Uterus (tissue), 4 donors: ENCODE measurements around the gene TRIM38. TPM values are rescaled to one million over a fixed set of nuclear protein-coding genes. Genes with fewer than 3 reads are reported as not detected.

Source experiments
- DNase-seq, 2 donors: peaks; one replicate each; pipeline ENCODE4 v3.0.0-alpha.2; 2019 to 2020
- H3K27ac ChIP-seq, 2 donors: fragments of 200-600 bp; sonication (generic); 1 replicate in 1 of 2; 2 replicates in 1 of 2; pipeline ENCODE4 v1.5.1; 2016 to 2018
- H3K27me3 ChIP-seq, 2 donors: fragments of 200-600 bp; sonication (generic); one replicate each; pipeline ENCODE4 v1.5.1; 2018 to 2019; ENCODE audit warnings: control low read depth in 1 of 2
- H3K36me3 ChIP-seq, 2 donors: fragments of 200-600 bp; sonication (generic); one replicate each; pipeline ENCODE4 v1.5.1; 2019; ENCODE audit warnings: control low read depth in 1 of 2
- H3K4me1 ChIP-seq, 2 donors: fragments of 200-600 bp; sonication (generic); one replicate each; pipeline ENCODE4 v1.5.1; 2018 to 2019; ENCODE audit warnings: control low read depth in 1 of 2
- H3K4me3 ChIP-seq, 2 donors: fragments of 200-600 bp; sonication (generic); 1 replicate in 1 of 2; 2 replicates in 1 of 2; pipeline ENCODE4 v1.5.1; 2018 to 2019; ENCODE audit warnings: mild to moderate bottlenecking in 1 of 2
- H3K9me3 ChIP-seq, 2 donors: fragments of 200-600 bp; sonication (generic); one replicate each; pipeline ENCODE4 v1.5.1; 2019; ENCODE audit warnings: control low read depth in 1 of 2
- CTCF ChIP-seq, 4 experiments: fragments of 200-600 bp in 2 of 4; fragments of 450-650 bp in 2 of 4; sonication (generic) in 2 of 4; IDR thresholded peaks; one replicate each; pipeline ENCODE4 v1.5.1; 2016 to 2019; ENCODE audit warnings: antibody characterized with exemption in 4 of 4, mild to moderate bottlenecking in 2 of 4, moderate library complexity in 1 of 4
- POLR2A ChIP-seq, 2 donors: fragments of 450-650 bp; IDR thresholded peaks; one replicate each; pipeline ENCODE4 v1.6.1; 2016; ENCODE audit warnings: antibody characterized with exemption in 2 of 2, mild to moderate bottlenecking in 1 of 2, moderate library complexity in 1 of 2
- intact Hi-C: fragments of 100-400 bp; cut with DNase I; formaldehyde crosslinking; loops from one replicate; pipeline ENCODE4 v1.15.1; 2023; ENCODE audit warnings: low total_unique reads
- total RNA-seq, 4 donors: library from RNA; depleted of rRNA in 3 of 4; stranded (reverse); fragments of >200 nt in 3 of 4; gene quantifications; one replicate each; pipeline versions ENCODE4 v1.1.0 to v1.2.4, GENCODE V29; 2014 to 2023
- donor health status: DM: yes; HTN: yes; CAD: no.

The TRIM38 gene
- total RNA-seq, 4 donors from 2014 or later, result 9.1 to 18.5 (median 10.6) TPM

GRCh38 chr6:26028212-26028745 is 65.7 kb downstream of the TRIM38 start:
- Histone ChIP-seq H3K27me3 (no peaks in the 10 kb centered on the region), H3K9me3 (no peaks in the 10 kb centered on the region), H3K4me3 (no peak overlapping the region), H3K36me3 (no peaks in the 10 kb centered on the region), H3K4me1 (no peaks in the 10 kb centered on the region), H3K27ac (no peak overlapping the region)
- TF ChIP-seq CTCF (IDR thresholded peaks at IDR 0.05) (no peak), POLR2A (IDR thresholded peaks at IDR 0.05) (no peak)
- DNase-seq, result no peak
- intact Hi-C loops, result no loop called here

- Histone ChIP-seq H3K27me3 (no peaks in the 10 kb centered on the region), H3K36me3 (no peaks in the 10 kb centered on the region), H3K4me3 (no peak overlapping the region), H3K9me3 (no peaks in the 10 kb centered on the region), H3K27ac (no peak overlapping the region), H3K4me1 (no peaks in the 10 kb centered on the region)
- intact Hi-C loops, result no loop called here
- TF ChIP-seq POLR2A (IDR thresholded peaks at IDR 0.05) (no peak), CTCF (IDR thresholded peaks at IDR 0.05) (no peak)
- DNase-seq, result no peak
These were observed 66.4 kb downstream of the TRIM38 start for GRCh38 chr6:26028746-26029569.

- Histone ChIP-seq H3K36me3 (no peaks in the 10 kb centered on the region), H3K4me3 (no peak overlapping the region), H3K27me3 (no peaks in the 10 kb centered on the region), H3K27ac (no peak overlapping the region), H3K9me3 (no peaks in the 10 kb centered on the region), H3K4me1 (no peaks in the 10 kb centered on the region)
- intact Hi-C loops, result no loop called here
- no peak for TF ChIP-seq POLR2A (IDR thresholded peaks at IDR 0.05)
- TF ChIP-seq CTCF (IDR thresholded peaks at IDR 0.05), result no peak
- DNase-seq, result no peak
These were observed 66.9 kb downstream of the TRIM38 start for GRCh38 chr6:26029570-26029856.

- DNase-seq, result no peak
- no peaks in the 10 kb centered on the region for H3K27me3 ChIP-seq
- TF ChIP-seq POLR2A (IDR thresholded peaks at IDR 0.05) (no peak), CTCF (IDR thresholded peaks at IDR 0.05) (no peak)
- H3K9me3 ChIP-seq, result no peaks in the 10 kb centered on the region
- no peak overlapping the region for H3K4me3 ChIP-seq
- no peak overlapping the region for H3K27ac ChIP-seq
- no peaks in the 10 kb centered on the region for H3K4me1 ChIP-seq
- H3K36me3 ChIP-seq, result no peaks in the 10 kb centered on the region
- intact Hi-C loops, result no loop called here
These were observed 67.5 kb downstream of the TRIM38 start for GRCh38 chr6:26029857-26030653.

GRCh38 chr6:26030716-26031115 is 68.1 kb downstream of the TRIM38 start:
- no peaks in the 10 kb centered on the region for H3K27me3 ChIP-seq
- intact Hi-C loops, result no loop called here

More at GRCh38 chr6:26030716-26031115, 68.1 kb downstream of the TRIM38 start:
- no peak for DNase-seq
- H3K4me1 ChIP-seq, result no peaks in the 10 kb centered on the region
- no peaks in the 10 kb centered on the region for H3K36me3 ChIP-seq
- TF ChIP-seq CTCF (IDR thresholded peaks at IDR 0.05), result no peak
- no peak for TF ChIP-seq POLR2A (IDR thresholded peaks at IDR 0.05)
- H3K9me3 ChIP-seq, result no peaks in the 10 kb centered on the region
- no peak overlapping the region for H3K27ac ChIP-seq
- no peak overlapping the region for H3K4me3 ChIP-seq
